Measurements from ENCODE around the gene VSTM2B.

Gene VSTM2B

GRCh38 chr19:29495901-29496441, 29.8 kb upstream of the VSTM2B start:
- DNase-seq (ENCODE audit: low spot score): no peak
- in situ Hi-C loops (cut with MboI; ENCODE audit: low pct_unique_long_range_greater_than_20kb, low sequenced_read_pairs, unreplicated experiment): no loop called here
- TF ChIP-seq, protein P1, sequence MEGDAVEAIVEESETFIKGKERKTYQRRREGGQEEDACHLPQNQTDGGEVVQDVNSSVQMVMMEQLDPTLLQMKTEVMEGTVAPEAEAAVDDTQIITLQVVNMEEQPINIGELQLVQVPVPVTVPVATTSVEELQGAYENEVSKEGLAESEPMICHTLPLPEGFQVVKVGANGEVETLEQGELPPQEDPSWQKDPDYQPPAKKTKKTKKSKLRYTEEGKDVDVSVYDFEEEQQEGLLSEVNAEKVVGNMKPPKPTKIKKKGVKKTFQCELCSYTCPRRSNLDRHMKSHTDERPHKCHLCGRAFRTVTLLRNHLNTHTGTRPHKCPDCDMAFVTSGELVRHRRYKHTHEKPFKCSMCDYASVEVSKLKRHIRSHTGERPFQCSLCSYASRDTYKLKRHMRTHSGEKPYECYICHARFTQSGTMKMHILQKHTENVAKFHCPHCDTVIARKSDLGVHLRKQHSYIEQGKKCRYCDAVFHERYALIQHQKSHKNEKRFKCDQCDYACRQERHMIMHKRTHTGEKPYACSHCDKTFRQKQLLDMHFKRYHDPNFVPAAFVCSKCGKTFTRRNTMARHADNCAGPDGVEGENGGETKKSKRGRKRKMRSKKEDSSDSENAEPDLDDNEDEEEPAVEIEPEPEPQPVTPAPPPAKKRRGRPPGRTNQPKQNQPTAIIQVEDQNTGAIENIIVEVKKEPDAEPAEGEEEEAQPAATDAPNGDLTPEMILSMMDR (IDR thresholded peaks at IDR 0.05; ENCODE audit: extremely low read depth, insufficient read depth, missing control alignments): no peak

- in situ Hi-C loops (cut with MboI; ENCODE audit: low pct_unique_long_range_greater_than_20kb, low sequenced_read_pairs, unreplicated experiment): no loop called here
- TF ChIP-seq, protein P1 (IDR thresholded peaks at IDR 0.05; ENCODE audit: extremely low read depth, insufficient read depth, missing control alignments): no peak
- no peak for DNase-seq (ENCODE audit: low spot score)
These were observed 28.6 kb upstream of the VSTM2B start for GRCh38 chr19:29497241-29497640.

DNA sequence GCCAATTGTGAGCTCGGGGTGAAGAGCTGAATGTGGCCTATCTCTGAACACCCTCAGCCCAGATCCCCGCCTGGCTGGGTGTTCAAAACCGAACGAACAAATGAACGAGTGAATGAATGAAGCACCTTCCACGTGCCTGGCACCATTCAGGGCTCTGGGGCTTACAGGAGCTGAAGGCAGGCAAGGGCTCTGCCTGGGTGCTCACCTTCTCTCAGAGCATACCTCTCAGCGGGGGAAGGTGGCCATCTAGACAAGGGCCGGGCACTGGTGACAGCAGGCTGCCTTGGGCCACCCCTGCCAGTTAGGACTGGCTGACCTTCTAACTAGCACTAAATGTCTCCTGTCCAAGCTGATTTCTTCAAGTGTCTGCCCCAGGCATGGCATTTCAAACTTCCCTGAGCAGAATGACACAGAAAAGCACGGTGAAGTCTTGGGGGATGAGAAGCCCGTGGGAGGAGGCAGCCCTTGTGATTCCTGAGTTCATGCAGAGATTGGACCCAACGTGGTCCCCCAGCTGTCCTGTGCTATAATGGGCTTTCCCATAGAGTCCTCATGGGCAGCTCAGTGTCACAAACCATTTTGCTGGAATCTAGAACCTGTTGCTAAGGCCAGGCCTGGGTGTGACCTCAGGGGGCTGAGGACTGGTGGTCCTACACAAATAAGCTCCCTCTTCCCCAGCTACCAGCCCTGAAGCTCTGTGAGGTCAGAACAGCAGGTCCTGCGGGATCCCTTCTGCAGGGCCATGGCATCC, 27.9 kb upstream of the VSTM2B start:
- in situ Hi-C loops (cut with MboI; ENCODE audit: low pct_unique_long_range_greater_than_20kb, low sequenced_read_pairs, unreplicated experiment): no loop called here
- no peak for DNase-seq (ENCODE audit: low spot score)
- TF ChIP-seq, protein P1 (IDR thresholded peaks at IDR 0.05; ENCODE audit: extremely low read depth, insufficient read depth, missing control alignments): no peak

- TF ChIP-seq, protein P1 (IDR thresholded peaks at IDR 0.05; ENCODE audit: extremely low read depth, insufficient read depth, missing control alignments): no peak
- in situ Hi-C loops (cut with MboI; ENCODE audit: low pct_unique_long_range_greater_than_20kb, low sequenced_read_pairs, unreplicated experiment): no loop called here
- DNase-seq (ENCODE audit: low spot score): no peak
These were observed 26.4 kb upstream of the VSTM2B start for GRCh38 chr19:29499261-29499920.

DNA sequence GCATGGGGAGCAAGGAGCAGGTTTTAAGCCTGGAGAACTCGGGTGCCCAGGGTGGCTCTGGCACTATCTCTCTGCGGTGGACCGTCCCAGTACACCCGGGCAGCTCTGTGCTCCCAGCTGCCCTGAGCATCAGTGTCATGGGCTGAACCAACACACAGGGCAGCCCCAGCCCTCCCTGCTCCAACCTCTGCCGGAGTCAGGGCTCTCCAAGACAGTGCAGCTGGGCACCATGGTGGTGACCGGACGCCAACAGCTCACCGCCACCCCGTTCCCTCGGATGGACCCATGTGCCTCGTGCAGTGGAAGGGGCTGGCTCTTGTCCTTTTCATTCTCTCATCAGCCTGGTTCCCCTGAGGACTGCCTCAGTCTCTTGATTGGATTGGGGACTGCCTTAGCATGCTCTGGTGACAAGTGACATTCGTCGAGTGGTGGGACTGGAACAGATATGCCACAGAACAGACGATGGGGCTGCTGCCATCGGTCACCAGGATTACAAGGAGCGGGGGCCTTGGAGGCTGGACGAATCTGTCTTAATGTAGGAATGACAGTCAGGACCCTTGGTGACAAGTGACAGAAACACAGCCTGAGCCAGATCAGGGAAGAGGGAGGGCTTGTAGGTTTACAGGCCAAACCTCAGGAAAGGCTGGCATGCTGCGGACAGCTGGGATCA, 25.7 kb upstream of the VSTM2B start:
- TF ChIP-seq, protein P1 (IDR thresholded peaks at IDR 0.05; ENCODE audit: extremely low read depth, insufficient read depth, missing control alignments): no peak
- no peak for DNase-seq (ENCODE audit: low spot score)
- in situ Hi-C loops (cut with MboI; ENCODE audit: low pct_unique_long_range_greater_than_20kb, low sequenced_read_pairs, unreplicated experiment): no loop called here

DNA sequence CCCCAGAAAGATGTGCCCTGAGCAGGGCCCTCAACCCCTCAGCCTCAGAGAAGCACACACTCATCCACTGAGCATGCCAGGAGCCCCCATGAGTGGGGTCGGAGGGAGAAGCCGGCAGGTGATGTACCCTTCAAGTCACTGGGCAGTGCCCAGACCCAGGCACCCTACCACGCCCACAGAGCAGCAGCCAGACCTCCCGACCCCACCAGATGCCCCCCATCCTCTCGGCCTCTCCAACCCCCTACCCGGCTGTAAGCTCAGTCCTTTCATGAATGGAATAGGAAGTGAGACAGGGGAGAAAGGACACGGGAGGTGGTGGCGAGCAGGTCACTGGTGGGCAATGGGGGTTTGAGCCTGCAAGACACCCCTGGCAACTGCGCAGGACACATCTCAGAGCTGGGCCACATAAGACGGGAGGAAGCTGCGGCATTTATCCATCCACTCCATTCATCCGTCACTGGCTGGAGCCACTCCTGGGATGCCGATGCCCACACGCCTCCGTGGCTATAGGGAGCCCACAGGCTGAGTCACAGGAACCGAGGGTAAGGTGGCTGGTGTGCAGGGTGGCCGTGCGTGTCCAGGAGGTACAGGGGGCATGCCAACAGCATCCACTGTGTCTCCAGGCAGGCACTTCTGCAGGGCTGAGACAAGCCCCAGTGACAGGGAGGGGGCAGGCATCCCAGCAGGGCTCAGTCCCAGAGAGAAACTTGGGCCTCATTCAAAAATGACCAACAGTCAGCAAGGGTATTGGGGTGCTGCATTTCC, 23.8 kb upstream of the VSTM2B start:
- no peak for DNase-seq (ENCODE audit: low spot score)
- TF ChIP-seq, protein P1 (IDR thresholded peaks at IDR 0.05; ENCODE audit: extremely low read depth, insufficient read depth, missing control alignments): no peak
- in situ Hi-C loops (cut with MboI; ENCODE audit: low pct_unique_long_range_greater_than_20kb, low sequenced_read_pairs, unreplicated experiment): no loop called here
